Naive B cell (primary cell): ENCODE data around the gene CNTD1. TPM values are rescaled to one million over a fixed set of nuclear protein-coding genes. Genes with fewer than 3 reads are reported as not detected.

Experiments
- ATAC-seq, 2 donors: fragments of 150-1000 bp; cut with Tn5 transposase; 2 replicates each; pipeline ENCODE4 v1.10.0; 2021; ENCODE audit warnings: low read depth in 2 of 2, mild to moderate bottlenecking in 2 of 2, moderate library complexity in 2 of 2
- DNase-seq: peaks from one replicate; pipeline ENCODE4 v3.0.0; 2022
- H3K27ac Mint-ChIP-seq, 6 donors: one replicate each; pipeline ENCODE4 v1.8.0; 2020 to 2022; ENCODE audit warnings: mild to moderate bottlenecking in 6 of 6, mixed read lengths in 6 of 6, moderate library complexity in 5 of 6, inconsistent platforms in 2 of 6
- H3K27me3 Mint-ChIP-seq, 3 donors: one replicate each; pipeline ENCODE4 v1.8.0; 2021 to 2022; ENCODE audit warnings: mixed read lengths in 3 of 3, mild to moderate bottlenecking in 1 of 3
- H3K36me3 Mint-ChIP-seq, 2 donors: one replicate each; pipeline ENCODE4 v1.8.0; 2020 to 2022; ENCODE audit warnings: mixed read lengths in 2 of 2, inconsistent platforms in 1 of 2, mild to moderate bottlenecking in 1 of 2
- H3K4me1 Mint-ChIP-seq, 3 donors: one replicate each; pipeline ENCODE4 v1.8.0; 2020 to 2022; ENCODE audit warnings: mixed read lengths in 3 of 3, inconsistent platforms in 1 of 3, mild to moderate bottlenecking in 1 of 3, moderate library complexity in 1 of 3
- H3K4me3 Mint-ChIP-seq, 8 donors: one replicate each; pipeline ENCODE4 v1.8.0; 2020 to 2022; ENCODE audit warnings: mild to moderate bottlenecking in 8 of 8, mixed read lengths in 8 of 8, moderate library complexity in 8 of 8, inconsistent platforms in 2 of 8
- H3K9me3 Mint-ChIP-seq, 7 donors: one replicate each; pipeline ENCODE4 v1.8.0; 2020 to 2022; ENCODE audit warnings: mixed read lengths in 7 of 7, mild to moderate bottlenecking in 5 of 7, inconsistent platforms in 2 of 7, moderate library complexity in 1 of 7
- polyA plus RNA-seq, 6 donors: library from polyadenylated mRNA; unstranded; fragments of 300-500 nt; fragmentation: Illumina TruSeq; gene quantifications; one replicate each; pipeline ENCODE4 v1.2.3, GENCODE V29; 2021; ENCODE audit warnings: low read depth in 6 of 6

The CNTD1 gene
- polyA plus RNA-seq, 6 donors from 2014 or later = 0.17 to 0.74 (median 0.70) TPM; not detected in 1

DNA sequence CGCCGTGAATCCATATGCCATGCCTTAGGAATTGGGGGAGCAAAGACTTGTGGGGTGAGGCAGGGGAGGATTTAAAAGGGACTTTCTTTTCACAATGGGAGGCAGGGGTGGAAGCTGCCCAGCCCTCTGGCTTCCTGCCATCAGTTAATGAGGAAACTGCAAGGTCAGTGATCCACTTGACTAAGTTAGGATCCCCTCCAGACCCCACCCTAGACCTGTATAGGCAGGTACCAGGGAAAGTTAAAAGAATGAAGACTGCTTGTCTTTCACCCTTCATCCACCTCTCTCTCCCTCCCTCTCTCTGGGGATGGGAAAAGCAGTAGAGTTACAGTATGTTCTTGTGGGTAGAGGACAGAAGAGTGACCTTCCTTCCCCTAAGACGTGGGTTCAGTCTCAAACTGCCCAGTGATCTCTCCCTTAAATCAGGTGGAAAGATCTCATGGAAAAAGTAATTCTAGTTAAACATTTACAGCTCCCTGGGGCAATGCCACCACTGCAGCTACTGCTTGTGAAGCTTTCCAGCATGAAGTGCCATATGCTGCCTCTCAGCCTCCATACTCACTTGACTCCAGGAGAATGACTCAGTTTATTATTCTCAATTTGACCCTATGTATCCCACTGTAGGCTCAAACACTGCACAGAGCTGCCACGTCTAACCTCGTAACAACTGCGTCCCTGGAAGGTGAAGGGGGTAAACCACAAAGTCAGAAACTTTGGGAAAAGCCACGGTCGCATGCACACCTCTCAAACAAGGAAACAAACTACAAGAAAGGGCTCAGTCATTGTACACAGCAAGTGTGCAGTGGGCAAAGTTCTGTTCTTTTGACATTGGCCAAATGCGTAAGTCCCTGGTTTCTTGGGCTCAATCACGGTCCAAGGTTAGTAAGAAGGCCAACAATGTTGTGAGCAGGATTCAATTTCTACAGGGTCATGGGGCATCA lies 1.3 kb upstream of the CNTD1 start:
- DNase-seq (no peak), ATAC-seq (no peak)
- peaks cover 20 to 43% (median 39%) of the 10 kb centered on the region in 3 donors for H3K4me1 Mint-ChIP-seq
- H3K9me3 Mint-ChIP-seq = no peaks in the 10 kb centered on the region
- H3K4me3 Mint-ChIP-seq = peak overlapping the region; percentile 90 to 98 (median 96)
- H3K36me3 Mint-ChIP-seq = peaks cover 0 to 8% of the 10 kb centered on the region in 2 donors
- peak overlapping the region in 1 of 6 donors; percentile 90 for H3K27ac Mint-ChIP-seq
- H3K27me3 Mint-ChIP-seq = peaks cover 0 to 5% (median 0%) of the 10 kb centered on the region in 3 donors

DNA sequence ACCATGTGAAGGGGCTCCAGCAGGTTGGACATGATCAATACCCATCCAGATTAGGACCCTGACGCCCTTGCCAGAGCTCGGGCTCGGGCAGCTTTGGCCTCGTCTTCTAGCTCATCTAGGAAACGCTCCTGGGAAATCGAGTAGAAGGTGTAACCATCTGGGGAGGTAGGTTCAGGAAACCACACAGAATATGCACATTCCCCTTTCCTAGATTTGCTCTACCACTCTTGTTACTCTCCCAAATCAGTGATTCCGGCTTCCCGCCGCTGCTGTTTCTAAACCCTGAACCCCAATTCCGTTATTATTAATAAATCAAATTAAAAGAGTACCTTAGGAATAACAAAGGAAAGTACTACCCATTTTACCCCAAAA lies 664 bp upstream of the CNTD1 start:
- Mint-ChIP-seq H3K4me3 (peak overlapping the region; percentile 90 to 98 (median 96)), H3K27me3 (peaks cover 0 to 5% (median 0%) of the 10 kb centered on the region in 3 donors), H3K4me1 (peaks cover 20 to 43% (median 39%) of the 10 kb centered on the region in 3 donors), H3K36me3 (peaks cover 0 to 8% of the 10 kb centered on the region in 2 donors), H3K27ac (peak overlapping the region; percentile 33 to 92 (median 86)), H3K9me3 (no peaks in the 10 kb centered on the region)
- DNase-seq = no peak
- ATAC-seq = no peak

DNA sequence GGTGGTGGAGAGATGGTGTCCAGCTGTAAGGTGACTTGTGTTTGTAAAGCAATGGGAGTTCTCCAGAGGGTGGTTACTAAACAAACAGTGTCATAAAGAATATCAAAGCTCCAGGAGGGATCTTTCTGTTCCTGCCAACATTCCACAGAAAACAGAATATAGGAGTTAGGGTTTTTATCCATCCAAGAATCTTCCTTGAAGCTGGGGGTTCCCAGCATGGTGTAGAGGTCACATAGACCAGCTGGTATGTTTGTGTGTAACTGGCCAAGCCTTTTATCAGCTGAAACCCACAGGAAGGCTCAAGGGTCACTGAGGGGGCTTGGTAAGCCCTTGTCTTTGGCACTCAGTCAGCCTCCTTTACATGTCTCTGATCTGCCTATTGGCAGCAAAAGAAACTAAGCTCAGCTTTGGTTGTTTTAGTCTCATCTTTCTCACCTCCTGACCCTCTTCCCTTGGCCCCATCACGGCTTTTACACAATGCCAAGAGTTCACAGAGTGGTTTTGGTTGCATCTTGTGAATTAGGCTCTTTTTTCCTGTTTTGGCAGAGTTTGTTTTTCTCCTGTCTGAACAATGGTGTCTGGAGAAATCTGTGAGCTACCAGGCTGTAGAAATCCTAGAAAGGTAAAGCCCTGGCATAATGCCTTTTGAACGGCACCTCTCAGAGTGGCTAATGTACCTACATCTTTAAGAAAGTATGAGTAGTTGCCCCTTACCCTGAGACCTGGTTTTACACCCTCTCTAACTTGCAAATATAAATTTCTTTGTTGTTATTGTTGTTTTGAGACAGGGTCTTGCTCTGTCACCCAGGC lies 4.6 kb downstream of the CNTD1 start:
- no peaks in the 10 kb centered on the region for H3K36me3 Mint-ChIP-seq
- H3K9me3 Mint-ChIP-seq = no peaks in the 10 kb centered on the region
- H3K4me3 Mint-ChIP-seq = no peak overlapping the region
- DNase-seq (no peak), ATAC-seq (no peak)
- peak overlapping the region in 2 of 6 donors; percentile 39 to 76 for H3K27ac Mint-ChIP-seq
- H3K27me3 Mint-ChIP-seq = peaks cover 0 to 5% (median 0%) of the 10 kb centered on the region in 3 donors
- H3K4me1 Mint-ChIP-seq = peaks cover 5 to 8% (median 6%) of the 10 kb centered on the region in 3 donors

DNA sequence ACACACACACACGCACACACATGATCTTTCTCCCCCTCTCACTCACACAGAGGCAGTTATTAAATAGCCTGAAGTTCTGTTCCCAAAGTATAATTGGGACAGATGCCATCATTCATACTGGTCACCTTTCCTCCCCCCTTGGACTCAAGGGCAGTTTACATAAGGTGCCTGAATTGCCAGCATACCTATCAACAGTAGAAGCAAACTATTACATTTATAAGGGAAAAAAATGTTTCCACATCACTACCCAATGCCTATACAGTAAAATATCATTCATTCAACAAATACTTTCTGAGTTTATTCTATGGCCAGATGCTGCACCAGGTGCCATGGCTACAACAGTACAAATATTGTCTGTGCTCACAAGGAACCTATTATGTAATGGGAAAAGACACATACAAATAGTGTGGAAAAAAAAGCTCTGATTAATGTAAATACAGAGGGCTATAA lies 6.3 kb downstream of the CNTD1 start:
- no peaks in the 10 kb centered on the region for H3K27me3 Mint-ChIP-seq
- H3K4me3 Mint-ChIP-seq = no peak overlapping the region
- peak overlapping the region in 1 of 6 donors; percentile 47 for H3K27ac Mint-ChIP-seq
- no peaks in the 10 kb centered on the region for H3K36me3 Mint-ChIP-seq
- ATAC-seq = no peak
- H3K9me3 Mint-ChIP-seq = no peaks in the 10 kb centered on the region
- no peak for DNase-seq
- H3K4me1 Mint-ChIP-seq = no peaks in the 10 kb centered on the region

DNA sequence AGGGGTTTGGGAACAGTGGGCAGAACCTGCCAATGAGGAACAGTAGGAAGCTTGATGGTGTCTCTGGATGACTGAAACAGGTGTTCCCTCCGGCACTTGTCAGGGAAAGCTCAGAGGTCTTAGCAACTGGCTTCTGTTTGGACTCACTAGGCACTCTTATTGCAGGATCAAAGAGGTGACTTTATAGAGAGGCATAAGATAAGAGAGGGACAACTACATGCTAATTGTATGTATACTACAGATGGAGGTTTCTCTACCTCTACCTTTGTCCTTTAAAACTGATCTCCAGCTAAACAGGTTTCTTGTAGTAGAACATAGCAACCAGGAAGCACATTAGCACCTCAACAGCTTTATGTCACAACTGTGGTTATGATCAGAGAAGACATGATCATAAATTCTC lies 7.6 kb downstream of the CNTD1 start:
- no peaks in the 10 kb centered on the region for H3K27me3 Mint-ChIP-seq
- H3K4me3 Mint-ChIP-seq = no peak overlapping the region
- ATAC-seq (no peak), DNase-seq (no peak)
- no peak overlapping the region for H3K27ac Mint-ChIP-seq
- H3K4me1 Mint-ChIP-seq = no peaks in the 10 kb centered on the region
- H3K9me3 Mint-ChIP-seq = no peaks in the 10 kb centered on the region
- peaks cover 5 to 7% of the 10 kb centered on the region in 2 donors for H3K36me3 Mint-ChIP-seq

DNA sequence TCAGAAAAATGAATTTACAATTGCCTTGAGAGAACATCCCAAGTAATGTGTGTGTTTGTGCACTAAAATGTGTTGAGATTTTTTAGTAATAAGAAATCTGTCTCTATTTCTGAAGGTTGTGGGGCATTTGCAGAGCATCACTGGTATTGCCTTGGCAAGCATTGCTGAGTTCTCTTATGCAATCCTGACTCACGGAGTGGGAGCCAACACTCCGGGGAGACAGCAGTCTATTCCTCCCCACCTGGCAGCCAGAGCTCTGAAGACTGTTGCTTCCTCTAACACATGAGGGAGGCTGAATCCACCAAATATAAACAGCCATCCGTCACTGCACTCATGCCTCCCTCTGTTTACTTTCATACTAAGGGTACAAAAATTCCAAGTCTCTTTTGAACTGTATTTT lies 10.6 kb downstream of the CNTD1 start:
- Mint-ChIP-seq H3K4me3 (no peak overlapping the region), H3K27me3 (no peaks in the 10 kb centered on the region), H3K9me3 (no peaks in the 10 kb centered on the region), H3K4me1 (no peaks in the 10 kb centered on the region), H3K36me3 (peaks cover 13 to 14% of the 10 kb centered on the region in 2 donors), H3K27ac (peak overlapping the region in 1 of 6 donors; percentile 27)
- ATAC-seq (no peak), DNase-seq (no peak)

DNA sequence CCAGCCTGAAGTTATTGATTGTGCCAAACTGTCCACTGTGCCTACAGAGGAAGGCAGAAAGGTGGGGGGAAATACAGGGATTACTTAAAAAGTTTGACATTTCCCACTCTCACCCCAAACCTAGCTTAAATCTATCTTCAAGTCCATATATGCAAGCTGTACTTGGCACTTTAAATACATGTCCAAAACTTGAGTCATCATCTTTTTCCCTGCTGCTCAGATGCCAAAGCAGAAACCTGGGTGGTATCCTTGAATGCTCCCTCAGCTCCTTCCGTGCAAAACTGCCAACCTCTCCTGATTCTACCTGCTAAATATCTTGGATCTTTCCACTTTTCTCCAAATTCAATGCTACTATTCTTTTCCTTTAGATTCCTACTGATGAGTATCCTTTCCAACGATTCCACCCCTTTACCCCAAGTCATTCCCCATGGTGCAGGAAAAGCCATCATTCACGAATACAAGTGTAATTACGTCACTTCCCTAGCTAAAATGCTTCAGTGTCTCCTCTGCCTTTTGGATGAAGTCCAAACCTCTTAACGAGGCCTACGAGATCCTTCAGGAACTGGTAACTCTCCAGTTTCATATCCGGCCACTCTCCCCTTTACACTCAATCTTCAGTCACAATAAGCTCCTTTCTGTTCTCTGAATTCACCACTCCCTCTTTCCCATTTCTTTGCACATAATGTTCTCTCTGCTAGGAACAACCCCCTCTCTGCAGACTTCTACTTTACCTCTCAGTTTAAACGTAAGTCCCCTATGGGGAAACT lies 16.2 kb downstream of the CNTD1 start:
- no peak for DNase-seq
- H3K9me3 Mint-ChIP-seq = no peaks in the 10 kb centered on the region
- no peaks in the 10 kb centered on the region for H3K27me3 Mint-ChIP-seq
- no peak overlapping the region for H3K4me3 Mint-ChIP-seq
- no peak for ATAC-seq
- peaks cover 28 to 42% of the 10 kb centered on the region in 2 donors for H3K36me3 Mint-ChIP-seq
- peaks cover 0 to 15% (median 1%) of the 10 kb centered on the region in 3 donors for H3K4me1 Mint-ChIP-seq
- no peak overlapping the region for H3K27ac Mint-ChIP-seq

DNA sequence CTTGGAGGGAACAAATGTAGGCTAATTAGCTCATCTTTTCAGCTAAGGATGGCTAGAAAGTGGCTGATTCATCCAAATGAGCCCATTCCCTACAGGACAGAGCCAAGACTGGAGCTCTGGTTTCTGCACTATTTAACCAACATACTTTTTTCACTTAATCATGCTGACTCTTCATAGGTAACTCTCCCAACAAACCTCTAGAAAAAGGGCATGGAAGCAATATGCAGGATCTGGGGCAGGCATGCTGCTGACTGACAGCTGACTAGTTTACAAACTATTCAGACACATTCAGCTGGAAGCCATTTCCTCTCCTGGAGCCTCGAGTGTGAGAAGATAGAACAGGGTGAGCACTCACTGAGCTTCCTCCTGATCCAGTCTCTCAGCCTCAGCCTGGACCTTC lies 19.2 kb downstream of the CNTD1 start:
- Mint-ChIP-seq H3K9me3 (no peaks in the 10 kb centered on the region), H3K27me3 (no peaks in the 10 kb centered on the region), H3K4me1 (peaks cover 12 to 24% (median 16%) of the 10 kb centered on the region in 3 donors), H3K4me3 (no peak overlapping the region), H3K27ac (peak overlapping the region in 2 of 6 donors; percentile 48 to 50), H3K36me3 (peaks cover 23 to 36% of the 10 kb centered on the region in 2 donors)
- DNase-seq (no peak), ATAC-seq (no peak)

DNA sequence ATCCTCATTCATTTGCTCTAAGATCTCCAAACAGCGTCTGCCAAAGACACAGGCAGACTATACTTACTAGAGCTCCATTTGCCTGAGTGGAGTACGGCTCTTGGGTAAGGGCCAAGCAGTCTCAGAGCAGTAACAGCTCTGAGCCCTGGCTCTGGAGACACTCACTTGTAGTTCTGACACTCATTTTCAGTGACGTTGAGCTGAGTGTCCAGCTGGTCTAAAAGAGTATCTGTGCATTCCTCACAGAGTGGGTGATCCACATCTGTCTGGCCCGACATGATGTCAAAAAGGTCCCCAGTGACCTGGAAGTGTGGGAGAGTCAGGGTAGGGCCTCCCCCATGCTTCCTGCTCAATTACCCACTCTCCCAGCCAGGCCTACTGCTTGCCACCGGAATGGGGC lies 19.7 kb downstream of the CNTD1 start:
- Mint-ChIP-seq H3K4me3 (peak overlapping the region in 2 of 8 donors; percentile 3 to 20), H3K4me1 (peaks cover 12 to 24% (median 20%) of the 10 kb centered on the region in 3 donors), H3K27ac (peak overlapping the region in 5 of 6 donors; percentile 48 to 78 (median 50)), H3K27me3 (no peaks in the 10 kb centered on the region), H3K9me3 (no peaks in the 10 kb centered on the region), H3K36me3 (peaks cover 23 to 36% of the 10 kb centered on the region in 2 donors)
- no peak for DNase-seq
- no peak for ATAC-seq

DNA sequence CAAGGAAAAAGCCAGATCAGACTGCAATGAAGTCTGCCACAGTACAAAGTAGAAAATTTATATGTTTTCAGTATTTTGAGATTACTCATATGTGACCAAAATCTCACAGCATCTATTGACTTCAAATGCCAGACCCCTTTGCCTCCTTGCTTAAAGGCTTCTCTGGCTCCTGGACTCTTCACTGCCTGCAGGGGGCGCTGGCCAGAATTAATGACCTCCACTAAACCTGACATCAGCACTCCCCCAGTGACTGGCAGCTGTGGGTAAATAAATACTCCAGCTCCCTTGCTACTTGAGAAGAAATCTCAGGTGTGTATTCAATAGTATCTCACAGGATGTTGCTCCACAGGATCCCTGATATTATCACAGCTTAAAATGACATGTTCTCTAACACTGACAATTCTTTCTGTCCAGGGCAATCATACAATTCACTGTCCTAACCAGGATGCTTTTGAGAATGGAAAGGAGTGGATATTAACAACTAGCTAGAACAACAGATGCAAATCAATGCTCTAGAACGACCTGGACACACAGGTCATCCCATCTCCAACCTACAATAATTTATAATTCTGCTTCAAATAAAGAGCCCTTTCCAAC lies 21.4 kb downstream of the CNTD1 start:
- Mint-ChIP-seq H3K4me1 (peaks cover 24 to 37% (median 30%) of the 10 kb centered on the region in 3 donors), H3K9me3 (no peaks in the 10 kb centered on the region), H3K27me3 (no peaks in the 10 kb centered on the region), H3K27ac (peak overlapping the region in 2 of 6 donors; percentile 12 to 28), H3K4me3 (peak overlapping the region in 3 of 8 donors; percentile 9 to 71 (median 47)), H3K36me3 (peaks cover 10 to 30% of the 10 kb centered on the region in 2 donors)
- DNase-seq (peak; percentile 47), ATAC-seq (peak; percentile 34 to 37)

DNA sequence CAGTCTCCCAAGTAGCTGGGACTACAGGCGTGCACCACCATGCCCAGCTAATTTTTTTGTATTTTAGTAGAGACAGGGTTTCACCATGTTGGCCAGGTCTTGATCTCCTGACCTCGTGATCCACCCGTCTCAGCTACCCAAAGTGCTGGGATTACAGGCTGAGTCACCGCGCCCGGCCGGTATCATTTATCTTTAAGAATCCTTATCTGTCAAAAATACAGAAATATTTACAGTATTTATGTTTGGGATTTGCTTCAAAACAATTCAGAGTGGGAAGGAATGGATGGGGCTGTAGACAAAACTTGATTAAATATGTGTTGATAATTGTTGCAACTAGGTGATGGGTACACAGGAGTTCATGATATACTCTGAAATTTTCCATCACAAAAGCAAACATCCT lies 22.5 kb downstream of the CNTD1 start:
- H3K36me3 Mint-ChIP-seq = peaks cover 6 to 19% of the 10 kb centered on the region in 2 donors
- peak overlapping the region in 1 of 8 donors; percentile 73 for H3K4me3 Mint-ChIP-seq
- ATAC-seq (no peak), DNase-seq (no peak)
- no peak overlapping the region for H3K27ac Mint-ChIP-seq
- H3K4me1 Mint-ChIP-seq = peaks cover 24 to 39% (median 26%) of the 10 kb centered on the region in 3 donors
- no peaks in the 10 kb centered on the region for H3K27me3 Mint-ChIP-seq
- no peaks in the 10 kb centered on the region for H3K9me3 Mint-ChIP-seq

DNA sequence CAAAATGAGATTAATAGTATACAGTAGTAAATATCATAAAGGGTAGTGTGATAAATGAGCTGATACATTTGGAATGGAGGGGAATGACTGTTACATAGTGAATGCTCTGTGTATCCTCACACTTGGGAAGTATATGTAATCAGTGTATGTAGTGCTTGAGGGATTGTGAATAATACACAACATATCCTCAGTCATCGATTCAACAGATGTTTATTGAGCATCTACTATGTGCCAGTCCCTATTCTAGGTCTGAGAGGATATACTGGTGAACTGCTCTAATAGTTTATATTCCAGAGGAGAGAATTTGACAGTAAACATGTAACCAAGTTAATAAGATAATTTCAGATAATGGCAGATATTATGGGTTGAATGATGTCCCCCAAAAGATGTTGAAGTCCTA lies 28.8 kb downstream of the CNTD1 start:
- no peaks in the 10 kb centered on the region for H3K36me3 Mint-ChIP-seq
- peaks cover 17 to 32% (median 20%) of the 10 kb centered on the region in 3 donors for H3K4me1 Mint-ChIP-seq
- H3K27ac Mint-ChIP-seq = no peak overlapping the region
- no peak for ATAC-seq
- peak overlapping the region in 1 of 8 donors; percentile 52 for H3K4me3 Mint-ChIP-seq
- H3K27me3 Mint-ChIP-seq = no peaks in the 10 kb centered on the region
- DNase-seq = no peak
- H3K9me3 Mint-ChIP-seq = no peaks in the 10 kb centered on the region
